ENCODE results near the gene LAMA2. TPM values are rescaled to one million over a fixed set of nuclear protein-coding genes. Genes with fewer than 3 reads are reported as not detected.

Gene LAMA2
- total RNA-seq, 6 experiments from 2014 or later, result 2.9 to 12.1 (median 6.2) TPM

DNA sequence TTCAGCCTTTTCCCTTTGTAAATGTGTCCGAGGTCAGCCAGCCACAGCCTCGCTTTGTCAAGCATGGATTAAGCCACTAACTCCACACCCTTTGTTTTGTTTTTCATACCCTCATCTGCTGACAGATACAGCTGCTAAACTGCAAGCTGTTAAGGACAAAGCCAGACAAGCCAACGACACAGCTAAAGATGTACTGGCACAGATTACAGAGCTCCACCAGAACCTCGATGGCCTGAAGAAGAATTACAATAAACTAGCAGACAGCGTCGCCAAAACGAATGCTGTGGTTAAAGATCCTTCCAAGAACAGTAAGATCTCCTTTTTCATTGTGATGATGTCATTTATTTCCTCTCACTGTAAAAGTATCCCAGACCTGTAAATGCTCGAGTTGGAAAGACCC lies 557.8 kb downstream of the LAMA2 start:
- ATAC-seq (no peak), DNase-seq (no peak)
- H3K4me1 ChIP-seq, result no peaks in the 10 kb centered on the region
- no peak overlapping the region for H3K4me3 ChIP-seq
- H3K36me3 ChIP-seq, result no peaks in the 10 kb centered on the region
- TF ChIP-seq POLR2A (IDR thresholded peaks at IDR 0.05), result no peak
- TF ChIP-seq, protein P1, sequence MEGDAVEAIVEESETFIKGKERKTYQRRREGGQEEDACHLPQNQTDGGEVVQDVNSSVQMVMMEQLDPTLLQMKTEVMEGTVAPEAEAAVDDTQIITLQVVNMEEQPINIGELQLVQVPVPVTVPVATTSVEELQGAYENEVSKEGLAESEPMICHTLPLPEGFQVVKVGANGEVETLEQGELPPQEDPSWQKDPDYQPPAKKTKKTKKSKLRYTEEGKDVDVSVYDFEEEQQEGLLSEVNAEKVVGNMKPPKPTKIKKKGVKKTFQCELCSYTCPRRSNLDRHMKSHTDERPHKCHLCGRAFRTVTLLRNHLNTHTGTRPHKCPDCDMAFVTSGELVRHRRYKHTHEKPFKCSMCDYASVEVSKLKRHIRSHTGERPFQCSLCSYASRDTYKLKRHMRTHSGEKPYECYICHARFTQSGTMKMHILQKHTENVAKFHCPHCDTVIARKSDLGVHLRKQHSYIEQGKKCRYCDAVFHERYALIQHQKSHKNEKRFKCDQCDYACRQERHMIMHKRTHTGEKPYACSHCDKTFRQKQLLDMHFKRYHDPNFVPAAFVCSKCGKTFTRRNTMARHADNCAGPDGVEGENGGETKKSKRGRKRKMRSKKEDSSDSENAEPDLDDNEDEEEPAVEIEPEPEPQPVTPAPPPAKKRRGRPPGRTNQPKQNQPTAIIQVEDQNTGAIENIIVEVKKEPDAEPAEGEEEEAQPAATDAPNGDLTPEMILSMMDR (IDR thresholded peaks at IDR 0.05), result no peak
- no peaks in the 10 kb centered on the region for H3K27me3 ChIP-seq
- H3K9me3 ChIP-seq, result no peaks in the 10 kb centered on the region
- no peak overlapping the region for H3K27ac ChIP-seq
- intact Hi-C loops (cut with DNase I), result no loop called here
- 35% methylated on average over 8 of the region's 8 CpGs for WGBS (ENCODE audit: insufficient coverage, low coverage, low lambda C conversion rate, missing lambda C conversion rate)

DNA sequence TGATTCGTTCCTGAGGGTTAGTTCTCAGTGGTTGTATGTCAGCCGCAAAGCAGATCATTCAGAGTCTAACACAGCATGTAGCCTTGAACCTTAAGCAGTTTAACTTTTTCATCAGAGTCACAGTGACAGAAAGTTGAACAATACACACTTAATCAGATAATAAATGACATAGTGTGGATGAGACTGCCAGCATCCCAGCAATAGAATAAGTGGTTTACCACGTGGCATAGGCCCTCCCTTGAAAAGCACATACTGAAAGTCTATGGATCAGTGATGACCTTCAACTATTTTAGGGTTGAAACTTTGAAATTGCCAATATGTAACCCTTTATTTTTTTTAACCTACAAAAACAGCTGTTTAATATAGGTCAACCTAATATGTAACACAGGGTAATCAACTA lies 561.7 kb downstream of the LAMA2 start:
- no peak for TF ChIP-seq POLR2A (IDR thresholded peaks at IDR 0.05)
- ATAC-seq (no peak), DNase-seq (no peak)
- Histone ChIP-seq H3K27ac (no peak overlapping the region), H3K36me3 (no peaks in the 10 kb centered on the region), H3K9me3 (no peaks in the 10 kb centered on the region), H3K27me3 (no peaks in the 10 kb centered on the region), H3K4me1 (no peaks in the 10 kb centered on the region), H3K4me3 (no peak overlapping the region)
- intact Hi-C loops (cut with DNase I), result no loop called here
- WGBS (ENCODE audit: insufficient coverage, low coverage, low lambda C conversion rate, missing lambda C conversion rate), result 50% methylated on average over 3 of the region's 3 CpGs

DNA sequence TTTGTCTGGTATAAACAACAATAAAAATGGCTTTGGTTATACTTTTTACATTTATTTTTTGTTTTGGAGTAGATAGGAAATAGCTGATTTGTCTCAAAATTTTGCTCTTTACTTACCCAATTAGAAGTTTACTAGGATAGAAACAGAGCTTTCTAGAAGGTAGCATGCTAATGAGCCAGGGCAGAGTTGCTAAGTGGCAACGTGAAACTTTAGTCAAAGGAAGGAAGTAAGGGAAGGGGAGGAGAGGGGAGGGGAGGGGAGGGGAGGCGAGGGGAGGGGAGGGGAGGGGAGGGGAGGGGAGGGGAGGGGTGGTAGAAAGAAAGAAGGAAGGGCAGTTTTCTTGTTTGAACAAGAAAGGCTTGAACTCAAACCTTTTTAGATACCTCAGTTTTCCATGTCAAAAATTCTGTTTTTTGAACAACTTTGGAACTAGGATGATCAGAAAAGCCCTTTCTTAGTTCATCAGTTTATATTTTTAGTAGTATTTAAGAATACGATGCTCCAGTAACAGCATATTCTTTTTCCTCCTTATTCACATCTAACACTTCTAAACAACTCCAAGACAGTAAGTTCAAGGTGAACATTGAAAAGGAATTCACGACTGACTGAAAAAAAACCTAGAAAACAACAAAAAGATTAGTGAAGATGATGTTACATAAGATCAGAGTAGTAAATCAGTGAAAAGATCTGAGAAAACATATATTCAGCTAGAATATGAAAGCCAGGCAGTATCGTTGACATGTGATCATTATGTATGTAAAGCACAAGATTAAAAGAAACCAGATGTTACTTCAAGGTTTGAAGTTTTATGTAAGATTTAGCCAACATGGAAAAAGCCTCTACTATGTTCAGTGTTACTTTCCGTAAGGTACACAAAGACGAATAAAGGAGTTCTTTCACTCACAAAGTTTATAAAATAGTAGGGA lies 563.6 kb downstream of the LAMA2 start:
- H3K27me3 ChIP-seq, result no peaks in the 10 kb centered on the region
- intact Hi-C loops (cut with DNase I), result no loop called here
- ATAC-seq, result no peak
- no peak for TF ChIP-seq POLR2A (IDR thresholded peaks at IDR 0.05)
- TF ChIP-seq, protein P1 (IDR thresholded peaks at IDR 0.05), result no peak
- H3K27ac ChIP-seq, result no peak overlapping the region
- no peak overlapping the region for H3K4me3 ChIP-seq
- H3K36me3 ChIP-seq, result no peaks in the 10 kb centered on the region
- H3K4me1 ChIP-seq, result no peaks in the 10 kb centered on the region
- WGBS (ENCODE audit: insufficient coverage, low coverage, low lambda C conversion rate, missing lambda C conversion rate), result 45% methylated on average over 6 of the region's 7 CpGs
- no peaks in the 10 kb centered on the region for H3K9me3 ChIP-seq
- no peak for DNase-seq

DNA sequence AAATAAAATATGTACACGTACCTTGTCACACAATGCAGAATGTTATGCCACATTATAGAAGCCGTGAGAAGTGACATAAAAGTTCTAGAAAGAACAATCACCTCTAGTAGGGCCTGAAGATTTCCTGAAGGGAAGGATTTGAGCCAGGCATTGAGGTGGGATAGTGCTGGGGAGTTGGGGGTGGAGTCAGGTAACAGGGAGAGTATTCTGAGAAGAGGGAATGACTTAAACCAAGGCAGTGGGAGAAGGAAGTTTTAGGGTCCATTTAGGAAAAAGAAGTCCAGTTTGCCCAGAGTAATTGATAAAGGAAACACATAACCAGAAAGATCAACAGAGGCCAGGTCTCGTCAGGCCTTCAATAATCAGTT lies 564.2 kb downstream of the LAMA2 start:
- Histone ChIP-seq H3K4me3 (no peak overlapping the region), H3K36me3 (no peaks in the 10 kb centered on the region), H3K27ac (no peak overlapping the region), H3K27me3 (no peaks in the 10 kb centered on the region), H3K9me3 (no peaks in the 10 kb centered on the region), H3K4me1 (no peaks in the 10 kb centered on the region)
- DNase-seq (no peak), ATAC-seq (no peak)
- intact Hi-C loops (cut with DNase I), result no loop called here
- TF ChIP-seq, protein P1 (IDR thresholded peaks at IDR 0.05), result no peak
- TF ChIP-seq POLR2A (IDR thresholded peaks at IDR 0.05), result no peak
- WGBS (ENCODE audit: insufficient coverage, low coverage, low lambda C conversion rate, missing lambda C conversion rate), result 56% methylated on average over 3 of the region's 3 CpGs

DNA sequence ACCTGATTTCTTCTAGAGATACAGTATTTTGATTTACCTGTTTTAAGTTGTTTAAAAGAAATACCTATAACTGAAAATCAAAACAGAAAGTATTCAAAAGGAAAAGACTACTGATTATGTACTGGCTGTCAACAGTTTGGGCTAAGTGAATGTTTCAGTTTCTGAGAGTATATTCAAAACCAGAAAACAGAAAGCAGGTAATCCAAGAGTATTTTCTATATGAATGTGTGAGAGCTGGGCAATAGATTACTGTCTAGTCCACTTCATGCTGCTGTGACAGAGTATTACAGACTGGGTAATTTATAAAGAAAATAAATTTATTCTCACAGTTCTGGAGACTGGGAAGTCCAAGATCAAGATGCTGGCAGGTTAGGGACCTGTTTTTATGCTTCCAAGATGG lies 566.0 kb downstream of the LAMA2 start:
- no peaks in the 10 kb centered on the region for H3K4me1 ChIP-seq
- no peak overlapping the region for H3K4me3 ChIP-seq
- H3K36me3 ChIP-seq, result no peaks in the 10 kb centered on the region
- no peak for TF ChIP-seq POLR2A (IDR thresholded peaks at IDR 0.05)
- TF ChIP-seq, protein P1 (IDR thresholded peaks at IDR 0.05), result no peak
- no peaks in the 10 kb centered on the region for H3K27me3 ChIP-seq
- ATAC-seq (no peak), DNase-seq (no peak)
- no peak overlapping the region for H3K27ac ChIP-seq
- no peaks in the 10 kb centered on the region for H3K9me3 ChIP-seq
- intact Hi-C loops (cut with DNase I), result no loop called here

Measured in right lobe of liver (tissue), 6 donors.